ENCODE data around the gene TSC1. TPM values are rescaled to one million over a fixed set of nuclear protein-coding genes. Genes with fewer than 3 reads are reported as not detected.

Gene TSC1
- total and polyA plus RNA-seq, 10 of the 15 experiments (the other 5 are each of a cell fraction or from before 2014, with no cell fraction given), result 4.0 to 48.0 (median 14.9) TPM

- TF ChIP-seq ZNF384 (IDR thresholded peaks at IDR 0.05; ENCODE audit: borderline replicate concordance, low read depth, low read length) (no peak), HDGF (IDR thresholded peaks at IDR 0.05) (no peak), BRCA1 (IDR thresholded peaks at IDR 0.05; ENCODE audit: low read depth, low read length) (no peak), CBFB (IDR thresholded peaks at IDR 0.05; ENCODE audit: low read depth) (no peak), TCF3 (IDR thresholded peaks at IDR 0.05; ENCODE audit: borderline replicate concordance, insufficient read depth, low read depth, low read length) (no peak), ZBED1 (IDR thresholded peaks at IDR 0.05; ENCODE audit: borderline replicate concordance) (no peak)
- TF ChIP-seq, protein P1, sequence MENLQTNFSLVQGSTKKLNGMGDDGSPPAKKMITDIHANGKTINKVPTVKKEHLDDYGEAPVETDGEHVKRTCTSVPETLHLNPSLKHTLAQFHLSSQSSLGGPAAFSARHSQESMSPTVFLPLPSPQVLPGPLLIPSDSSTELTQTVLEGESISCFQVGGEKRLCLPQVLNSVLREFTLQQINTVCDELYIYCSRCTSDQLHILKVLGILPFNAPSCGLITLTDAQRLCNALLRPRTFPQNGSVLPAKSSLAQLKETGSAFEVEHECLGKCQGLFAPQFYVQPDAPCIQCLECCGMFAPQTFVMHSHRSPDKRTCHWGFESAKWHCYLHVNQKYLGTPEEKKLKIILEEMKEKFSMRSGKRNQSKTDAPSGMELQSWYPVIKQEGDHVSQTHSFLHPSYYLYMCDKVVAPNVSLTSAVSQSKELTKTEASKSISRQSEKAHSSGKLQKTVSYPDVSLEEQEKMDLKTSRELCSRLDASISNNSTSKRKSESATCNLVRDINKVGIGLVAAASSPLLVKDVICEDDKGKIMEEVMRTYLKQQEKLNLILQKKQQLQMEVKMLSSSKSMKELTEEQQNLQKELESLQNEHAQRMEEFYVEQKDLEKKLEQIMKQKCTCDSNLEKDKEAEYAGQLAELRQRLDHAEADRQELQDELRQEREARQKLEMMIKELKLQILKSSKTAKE (IDR thresholded peaks at IDR 0.05; ENCODE audit: low read depth, poor library complexity, severe bottlenecking), result no peak
These were observed 49.1 kb upstream of the TSC1 start (continued) for GRCh38 chr9:132993511-132993939.

DNA sequence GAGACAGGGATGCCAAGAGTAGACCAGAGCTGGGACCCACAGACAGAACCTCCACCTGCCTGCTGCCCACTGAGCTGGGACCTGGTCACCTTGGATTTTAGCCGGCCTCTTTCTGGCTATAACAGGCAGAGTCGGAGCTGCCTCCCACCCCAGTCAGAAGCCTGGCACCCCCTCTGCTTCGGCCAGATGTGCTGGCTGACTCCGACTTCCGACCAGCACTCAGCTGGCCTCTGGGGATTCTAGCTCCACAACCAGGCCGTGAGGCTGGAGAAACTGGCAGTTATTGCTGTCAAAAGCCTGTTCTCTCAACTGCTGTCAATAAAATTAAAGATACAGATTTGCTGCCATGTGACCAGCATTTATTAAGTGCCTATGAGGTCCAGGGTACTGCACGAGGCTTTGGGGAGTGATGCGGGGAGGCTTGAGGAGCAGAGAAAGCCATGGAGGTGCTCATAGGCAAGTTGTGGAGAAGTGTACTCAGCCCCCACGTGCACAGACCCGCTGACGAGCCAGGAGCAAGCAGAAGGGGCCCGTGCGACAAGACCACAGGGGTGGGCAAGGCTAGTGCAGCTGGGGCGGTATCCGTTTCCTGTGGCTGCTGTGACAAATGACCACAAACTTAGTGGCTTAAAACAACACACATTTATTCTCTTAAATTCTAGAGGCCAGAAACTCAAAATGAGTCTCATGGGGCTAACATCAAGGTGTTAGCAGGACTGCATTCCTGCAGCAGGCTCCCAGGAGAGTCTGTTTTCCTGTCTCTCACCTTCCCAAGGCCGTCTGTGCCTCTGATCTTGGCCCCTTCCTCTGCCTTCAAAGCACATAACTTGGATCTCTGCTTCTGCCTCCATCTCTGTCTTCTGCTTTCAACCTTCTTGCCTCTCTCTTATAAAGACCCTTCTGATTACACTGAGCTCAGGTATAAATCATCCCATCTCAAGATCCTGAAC is 47.2 kb upstream of the TSC1 start:
- ChIA-PET CTCF (interaction anchor here (1.0 to 1.8 kb wide), 3 partner anchors 9 to 14 kb away, joined by 3 to 5 read pairs (median 4); partner anchors contain the start of gene GFI1B), POLR2A (no interaction called here), SMC1A (ENCODE audit: uncharacterized antibody, unreplicated experiment) (interaction anchor here (1.0 kb wide), 1 partner anchor 13 kb away, joined by 3 read pairs; the partner anchor contains the start of gene GFI1B), RAD21 (ENCODE audit: unreplicated experiment) (no interaction called here)
- H3K27ac ChIP-seq (ENCODE audit: control insufficient read depth, insufficient read depth), result no peak overlapping the region
- H3K4me3 ChIP-seq, result no peak overlapping the region
- no peaks in the 10 kb centered on the region for H3K36me3 ChIP-seq (ENCODE audit: control insufficient read depth in 2 of 2, insufficient read depth in 2 of 2, low read length in 1 of 2)
- peaks cover 3 to 5% of the 10 kb centered on the region in 2 experiments for H3K27me3 ChIP-seq (replicated peaks in 1 of 2; ENCODE audit: control insufficient read depth in 2 of 2, insufficient read depth in 2 of 2, low read length in 1 of 2)
- FAIRE-seq (no peak), ATAC-seq (peak; percentile 44), DNase-seq (ENCODE audit: low read depth, low spot score) (no peak)
- intact Hi-C loops (cut with micrococcal nuclease; ENCODE audit: unreplicated experiment) (no loop called here), in situ Hi-C loops (cut with MboI) (no loop called here)
- H3K9me3 ChIP-seq (replicated peaks; ENCODE audit: control insufficient read depth, insufficient read depth, low read length), result no peaks in the 10 kb centered on the region
- H3K4me2 ChIP-seq (ENCODE audit: control insufficient read depth, insufficient read depth), result no peak overlapping the region
- TF ChIP-seq LARP7 (IDR thresholded peaks at IDR 0.05) (no peak), TCF12 (IDR thresholded peaks at IDR 0.05; ENCODE audit: low read depth, low read length) (0 out of 2 replicates have a peak, but pooled peaks have one; percentile 22), ETV6 (conservative IDR thresholded peaks at IDR 0.05 in 1 of 2, IDR thresholded peaks at IDR 0.05 in 1 of 2; ENCODE audit: borderline replicate concordance in 1 of 2, low read depth in 1 of 2) (no peak), RELB (IDR thresholded peaks at IDR 0.05; ENCODE audit: low read depth) (no peak), BHLHE40 (IDR thresholded peaks at IDR 0.05; ENCODE audit: borderline replicate concordance in 1 of 2, low read depth in 2 of 2, low read length in 1 of 2) (peak; percentile 47 to 75; a peak in 2 of 4 replicates), RUNX3 (IDR thresholded peaks at IDR 0.05; ENCODE audit: low read length) (peak; percentile 47), MEF2B (IDR thresholded peaks at IDR 0.05; ENCODE audit: partially characterized antibody, poor library complexity, severe bottlenecking) (no peak)
- TF ChIP-seq, protein P1 (IDR thresholded peaks at IDR 0.05; ENCODE audit: low read depth, poor library complexity, severe bottlenecking), result no peak
- no TSS peak for BruUV-seq (replicated peaks)
- H3K79me2 ChIP-seq (ENCODE audit: control insufficient read depth, insufficient read depth, low read length), result no peaks in the 10 kb centered on the region
- H3K9ac ChIP-seq (ENCODE audit: control insufficient read depth, insufficient read depth, low read length), result no peak overlapping the region
- no peak overlapping the region for H2AFZ ChIP-seq (ENCODE audit: control insufficient read depth, low read depth, low read length)
- no peaks in the 10 kb centered on the region for H4K20me1 ChIP-seq (ENCODE audit: control insufficient read depth, insufficient read depth)
- peaks cover 17% of the 10 kb centered on the region for H3K4me1 ChIP-seq (ENCODE audit: control insufficient read depth, insufficient read depth, low read length)
- 12% methylated on average over 16 of the region's 16 CpGs for WGBS (ENCODE audit: insufficient coverage, insufficient replicate concordance, low lambda C conversion rate, missing lambda C conversion rate)
